Adipocyte (in vitro differentiated cells): ENCODE data around the gene SPON2.

Source experiments
- DNase-seq: peaks from one replicate; pipeline ENCODE4 v3.0.0-alpha.2; 2015; ENCODE audit warnings: low read depth
- H3K27me3 ChIP-seq: replicated peaks from 2 replicates; pipeline ENCODE4 v1.7.0; 2013; ENCODE audit warnings: mild to moderate bottlenecking, low read length, moderate library complexity; ENCODE audit not compliant: control insufficient read depth, insufficient read depth
- H3K36me3 ChIP-seq: 2 replicates; pipeline ENCODE4 v1.7.0; 2013; ENCODE audit warnings: low read length, mild to moderate bottlenecking, moderate library complexity; ENCODE audit not compliant: control insufficient read depth, insufficient read depth, severe bottlenecking
- H3K4me1 ChIP-seq: 2 replicates; pipeline ENCODE4 v1.7.0; 2013; ENCODE audit warnings: mild to moderate bottlenecking, low read length, moderate library complexity; ENCODE audit not compliant: control insufficient read depth, insufficient read depth
- H3K4me3 ChIP-seq: 2 replicates; pipeline ENCODE4 v1.7.0; 2013; ENCODE audit warnings: mild to moderate bottlenecking, low read length, moderate library complexity
- H3K9ac ChIP-seq: 2 replicates; pipeline ENCODE4 v1.7.0; 2013; ENCODE audit warnings: mild to moderate bottlenecking, low read length, moderate library complexity
- H3K9me3 ChIP-seq: 2 replicates; pipeline ENCODE4 v1.7.0; 2013; ENCODE audit warnings: mild to moderate bottlenecking, low read length, moderate library complexity; ENCODE audit not compliant: control insufficient read depth

Gene SPON2

GRCh38 chr4:1208266-1208961 is 36.0 kb upstream of the SPON2 start:
- H3K4me1 ChIP-seq, result peaks cover 45% of the 10 kb centered on the region
- H3K36me3 ChIP-seq, result peaks cover 17% of the 10 kb centered on the region
- H3K27me3 ChIP-seq, result no peaks in the 10 kb centered on the region
- no peaks in the 10 kb centered on the region for H3K9me3 ChIP-seq
- peak overlapping the region; percentile 56 for H3K4me3 ChIP-seq
- H3K9ac ChIP-seq, result peak overlapping the region; percentile 75
- peak; percentile 24 for DNase-seq

- H3K4me1 ChIP-seq, result peaks cover 47% of the 10 kb centered on the region
- peak overlapping the region; percentile 75 for H3K9ac ChIP-seq
- no peaks in the 10 kb centered on the region for H3K9me3 ChIP-seq
- DNase-seq, result peak; percentile 81
- H3K36me3 ChIP-seq, result peaks cover 10% of the 10 kb centered on the region
- H3K27me3 ChIP-seq, result no peaks in the 10 kb centered on the region
- H3K4me3 ChIP-seq, result peak overlapping the region; percentile 56
Observed at GRCh38 chr4:1207603-1208265, 35.4 kb upstream of the SPON2 start.

- no peak overlapping the region for H3K4me3 ChIP-seq
- H3K9ac ChIP-seq, result no peak overlapping the region
- peaks cover 53% of the 10 kb centered on the region for H3K4me1 ChIP-seq
- no peaks in the 10 kb centered on the region for H3K27me3 ChIP-seq
- H3K9me3 ChIP-seq, result no peaks in the 10 kb centered on the region
- H3K36me3 ChIP-seq, result peaks cover 5% of the 10 kb centered on the region
- DNase-seq, result no peak
Observed at GRCh38 chr4:1207157-1207470, 34.7 kb upstream of the SPON2 start.

GRCh38 chr4:1206299-1207156 is 34.1 kb upstream of the SPON2 start:
- Histone ChIP-seq H3K9me3 (no peaks in the 10 kb centered on the region), H3K4me3 (no peak overlapping the region), H3K4me1 (peaks cover 54% of the 10 kb centered on the region), H3K36me3 (peaks cover 5% of the 10 kb centered on the region), H3K27me3 (no peaks in the 10 kb centered on the region), H3K9ac (no peak overlapping the region)
- no peak for DNase-seq

- Histone ChIP-seq H3K36me3 (peaks cover 2% of the 10 kb centered on the region), H3K27me3 (no peaks in the 10 kb centered on the region), H3K9ac (no peak overlapping the region), H3K4me1 (peaks cover 53% of the 10 kb centered on the region), H3K9me3 (no peaks in the 10 kb centered on the region), H3K4me3 (no peak overlapping the region)
- DNase-seq, result no peak
Observed at GRCh38 chr4:1205586-1206298, 33.4 kb upstream of the SPON2 start.

- DNase-seq, result no peak
- H3K4me3 ChIP-seq, result no peak overlapping the region
Observed at GRCh38 chr4:1204828-1205585, 32.6 kb upstream of the SPON2 start.

GRCh38 chr4:1204286-1204827 is 32.0 kb upstream of the SPON2 start:
- Histone ChIP-seq H3K4me3 (no peak overlapping the region), H3K9ac (no peak overlapping the region), H3K9me3 (no peaks in the 10 kb centered on the region), H3K36me3 (no peaks in the 10 kb centered on the region), H3K27me3 (no peaks in the 10 kb centered on the region), H3K4me1 (peaks cover 49% of the 10 kb centered on the region)
- DNase-seq, result no peak

More at GRCh38 chr4:1204828-1205585, 32.6 kb upstream of the SPON2 start:
- H3K27me3 ChIP-seq, result no peaks in the 10 kb centered on the region
- H3K36me3 ChIP-seq, result no peaks in the 10 kb centered on the region
- H3K9me3 ChIP-seq, result no peaks in the 10 kb centered on the region
- peaks cover 53% of the 10 kb centered on the region for H3K4me1 ChIP-seq
- no peak overlapping the region for H3K9ac ChIP-seq

GRCh38 chr4:1203026-1203616 is 30.7 kb upstream of the SPON2 start:
- Histone ChIP-seq H3K9me3 (no peaks in the 10 kb centered on the region), H3K4me1 (peaks cover 37% of the 10 kb centered on the region), H3K36me3 (no peaks in the 10 kb centered on the region), H3K4me3 (no peak overlapping the region), H3K9ac (no peak overlapping the region), H3K27me3 (no peaks in the 10 kb centered on the region)
- DNase-seq, result no peak

GRCh38 chr4:1202526-1203011 is 30.2 kb upstream of the SPON2 start:
- Histone ChIP-seq H3K4me3 (no peak overlapping the region), H3K36me3 (no peaks in the 10 kb centered on the region), H3K9me3 (no peaks in the 10 kb centered on the region), H3K27me3 (no peaks in the 10 kb centered on the region), H3K9ac (peak overlapping the region; percentile 77), H3K4me1 (peaks cover 33% of the 10 kb centered on the region)
- DNase-seq, result no peak
